Germinal center (tissue), 1 donor: ENCODE measurements around the gene LGALSL.

Experiments used
- DNase-seq: peaks from one replicate; pipeline ENCODE4 v3.0.0; 2012; ENCODE audit warnings: mixed read lengths, low spot score

LGALSL gene

DNA sequence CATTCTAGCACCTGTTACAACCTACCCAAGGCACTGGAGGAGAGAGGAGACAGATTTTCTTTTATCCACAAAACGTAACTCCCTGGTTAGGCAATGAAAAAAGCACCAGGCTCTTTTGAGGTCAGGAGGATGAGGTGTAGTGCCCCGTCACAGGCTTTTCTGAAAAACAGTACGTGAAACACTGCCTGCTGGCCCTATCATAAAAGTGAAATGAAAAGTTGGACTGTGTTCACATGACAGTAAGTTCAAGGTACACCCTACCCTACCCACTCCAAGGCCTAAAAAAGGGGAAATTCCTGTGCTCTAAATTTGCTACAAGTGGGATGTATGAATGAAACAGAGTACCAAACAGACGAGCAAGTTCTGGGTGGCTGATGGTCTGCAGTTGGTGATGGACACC is 17.6 kb downstream of the LGALSL start:
- DNase-seq, result no peak

DNA sequence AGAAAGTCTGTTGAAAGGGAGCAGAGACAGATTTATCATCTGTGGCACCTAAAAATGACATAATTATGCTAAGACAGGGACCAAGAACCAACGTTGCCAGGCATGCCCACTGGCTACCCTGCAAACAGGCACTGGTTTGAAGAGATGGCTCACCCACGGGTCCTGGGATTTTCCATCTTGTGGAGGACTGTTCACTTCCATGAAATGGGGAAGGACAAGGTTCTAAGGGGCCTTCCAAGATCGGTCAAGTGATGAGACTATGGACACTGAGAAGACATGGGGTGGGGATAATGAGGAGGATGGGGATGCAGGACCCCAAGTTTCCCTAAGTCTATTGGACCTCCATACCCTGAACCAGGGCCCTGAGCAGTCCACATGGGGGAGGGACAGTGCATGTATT is 18.9 kb downstream of the LGALSL start:
- DNase-seq, result no peak

DNA sequence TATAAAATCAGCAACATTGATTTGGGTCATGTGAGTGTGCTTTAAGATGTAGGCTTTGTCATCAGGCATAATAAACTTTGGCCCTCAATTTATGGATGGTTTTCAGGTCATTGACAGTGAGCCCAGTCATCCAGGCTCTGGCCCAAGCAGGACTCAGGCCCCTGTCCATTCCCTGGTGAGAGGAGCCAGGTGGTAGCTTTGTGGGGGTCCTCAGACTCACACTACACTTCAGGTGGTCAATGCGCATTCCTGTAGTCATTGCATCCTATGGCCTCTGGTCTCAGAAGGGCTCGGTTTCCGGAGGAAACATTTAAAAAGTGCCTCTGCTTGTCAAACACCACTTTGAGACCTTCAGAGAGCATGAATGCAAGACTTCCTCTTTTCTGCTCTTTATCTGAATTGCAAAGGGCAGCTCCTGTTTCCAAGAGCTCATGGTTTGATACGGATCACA is 20.2 kb downstream of the LGALSL start:
- DNase-seq, result peak; percentile 32

DNA sequence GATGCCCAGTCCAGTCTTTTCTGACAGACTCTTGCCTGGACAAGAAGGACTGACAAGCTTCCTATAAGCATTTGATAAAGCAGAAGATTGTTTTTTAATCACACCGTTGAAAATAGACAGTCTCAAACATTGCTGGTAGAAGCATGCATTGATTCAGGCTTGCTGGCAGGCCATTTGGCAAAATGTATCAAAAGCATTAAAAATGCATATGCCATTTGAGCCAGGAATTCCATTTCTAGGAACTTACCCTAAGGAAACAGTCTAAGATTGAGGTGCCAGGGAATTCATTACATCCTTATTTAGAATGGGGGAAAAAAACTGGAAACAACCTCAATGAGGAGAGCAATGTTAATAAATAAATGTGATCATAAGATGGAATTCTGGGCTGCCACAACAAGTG is 20.7 kb downstream of the LGALSL start:
- DNase-seq, result no peak

DNA sequence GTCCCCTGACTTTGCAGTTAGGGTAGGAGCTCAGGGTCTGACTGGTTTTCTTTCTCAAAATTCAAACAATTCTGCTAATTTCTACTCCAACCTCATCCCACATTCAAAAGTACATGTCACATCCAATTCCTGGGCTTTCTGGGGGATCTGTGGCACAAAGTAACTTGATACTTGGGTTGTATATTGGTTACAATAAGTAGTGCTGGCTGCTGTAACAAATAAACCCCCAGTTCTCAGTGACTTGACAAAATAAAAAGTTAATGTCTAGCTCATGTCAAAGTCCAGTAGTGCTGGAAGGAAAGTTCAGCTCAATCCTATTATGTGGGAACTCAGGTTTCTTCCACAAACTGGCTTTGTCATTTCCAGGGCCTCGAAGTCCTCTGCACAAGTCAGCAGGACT is 23.1 kb downstream of the LGALSL start:
- no peak for DNase-seq

DNA sequence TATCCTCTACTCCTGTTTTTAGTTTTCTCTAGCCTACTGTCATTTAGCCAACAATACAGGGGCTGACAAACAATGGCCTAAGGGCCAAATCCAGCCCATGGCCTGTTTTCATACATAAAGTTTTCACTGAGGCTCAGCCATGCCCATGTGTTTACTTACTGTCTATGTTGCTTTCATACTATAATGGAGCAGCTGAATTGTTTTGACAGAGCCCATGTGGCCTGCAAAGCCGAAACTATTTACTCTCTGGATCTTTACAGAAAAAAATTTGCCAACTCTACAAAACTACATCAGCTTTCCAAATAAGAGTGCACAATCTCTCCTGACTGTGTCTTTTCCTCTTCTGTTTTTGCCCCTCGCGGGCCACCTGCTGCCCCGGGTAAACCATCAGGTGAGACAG is 24.0 kb downstream of the LGALSL start:
- DNase-seq, result no peak

DNA sequence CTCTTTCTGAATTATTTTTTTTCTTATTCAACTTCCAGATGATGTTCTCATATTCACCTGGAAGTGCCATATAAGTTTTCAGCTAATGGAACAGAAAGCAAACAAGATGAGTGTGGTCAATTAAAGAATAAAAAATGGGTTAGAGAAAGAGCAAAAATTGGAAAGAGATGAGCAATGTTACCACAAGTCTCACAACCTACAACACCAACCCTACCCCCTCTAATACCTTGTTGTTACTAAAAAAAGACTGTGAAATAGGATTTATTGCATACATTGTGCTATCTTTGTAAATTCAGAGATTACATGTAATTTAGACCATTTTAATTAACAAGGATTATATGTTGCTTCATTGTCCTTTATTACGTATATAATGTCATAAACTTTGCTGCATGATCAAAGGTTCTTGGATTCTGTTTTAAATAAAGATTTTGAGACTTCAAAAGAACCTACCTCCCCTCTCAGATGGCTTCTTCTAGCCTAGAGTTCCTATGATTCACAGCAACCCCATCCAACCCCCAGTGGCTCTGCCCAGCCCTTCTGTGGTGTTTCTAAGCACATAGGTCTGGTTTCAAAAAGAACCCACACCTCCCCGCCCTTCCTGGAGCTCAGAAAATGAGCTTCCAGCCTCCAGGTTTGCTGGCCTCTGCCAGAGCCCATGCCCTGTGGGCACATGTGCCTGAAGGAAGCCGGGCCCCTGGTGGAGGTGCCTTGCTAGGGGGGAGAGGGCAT is 24.7 kb downstream of the LGALSL start:
- no peak for DNase-seq

DNA sequence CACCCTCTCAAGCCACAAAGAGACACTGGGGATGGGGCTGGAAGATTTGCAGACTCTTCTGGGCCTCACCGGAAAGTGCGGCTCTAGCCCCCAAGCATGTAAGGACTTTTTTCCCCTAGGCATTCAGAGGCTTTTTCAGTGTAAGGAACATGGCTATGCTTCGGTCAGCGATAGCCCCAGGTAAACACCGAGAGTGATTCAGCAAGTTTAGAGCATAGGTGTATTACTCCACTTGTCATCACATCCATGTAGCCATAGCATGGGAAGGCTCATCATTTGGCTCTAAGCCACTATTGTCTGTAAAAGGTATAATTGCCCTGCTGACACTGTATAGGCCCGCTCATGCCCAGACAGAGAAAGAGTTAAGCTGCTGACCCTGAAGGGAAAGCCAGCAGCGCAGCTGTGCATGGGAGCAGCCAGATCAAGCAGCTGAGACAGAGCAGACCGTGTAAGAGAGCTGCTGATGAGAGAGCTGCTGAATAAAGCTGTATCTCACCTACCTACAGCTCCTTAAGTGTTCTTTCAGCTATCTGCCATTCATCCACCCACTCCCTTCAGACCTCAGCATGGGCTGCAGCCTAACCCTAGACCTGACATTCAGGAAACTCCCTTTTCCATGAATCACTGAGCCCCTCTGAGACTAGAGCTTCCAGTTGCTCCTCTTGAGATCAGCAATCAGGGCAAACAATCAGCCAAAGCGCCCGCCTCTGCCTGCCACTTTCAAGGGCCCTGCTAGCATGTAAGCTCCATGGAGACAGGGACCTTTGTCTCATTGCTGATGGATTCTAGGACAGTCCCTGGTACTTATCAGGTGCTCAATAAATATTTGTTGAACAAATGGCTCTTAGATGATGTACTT is 25.5 kb downstream of the LGALSL start:
- no peak for DNase-seq

DNA sequence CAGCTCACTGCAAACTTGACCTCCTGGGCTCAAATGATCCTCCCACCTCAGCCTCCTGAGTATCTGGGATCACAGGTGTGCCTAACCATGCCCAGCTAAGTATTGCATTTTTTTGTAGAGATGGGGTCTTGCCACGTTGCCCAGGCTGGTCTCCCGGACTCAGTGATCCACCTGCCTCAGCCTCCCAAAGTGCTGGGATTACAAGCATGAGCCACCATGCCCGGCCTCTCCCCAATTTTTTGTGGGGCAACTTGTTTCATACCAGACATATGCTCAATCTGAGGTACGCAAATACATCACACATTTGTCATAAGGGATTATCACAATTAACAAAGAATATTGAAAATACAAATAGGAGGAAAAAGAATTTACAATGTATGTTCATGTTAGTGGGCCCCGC is 27.7 kb downstream of the LGALSL start:
- DNase-seq, result no peak

DNA sequence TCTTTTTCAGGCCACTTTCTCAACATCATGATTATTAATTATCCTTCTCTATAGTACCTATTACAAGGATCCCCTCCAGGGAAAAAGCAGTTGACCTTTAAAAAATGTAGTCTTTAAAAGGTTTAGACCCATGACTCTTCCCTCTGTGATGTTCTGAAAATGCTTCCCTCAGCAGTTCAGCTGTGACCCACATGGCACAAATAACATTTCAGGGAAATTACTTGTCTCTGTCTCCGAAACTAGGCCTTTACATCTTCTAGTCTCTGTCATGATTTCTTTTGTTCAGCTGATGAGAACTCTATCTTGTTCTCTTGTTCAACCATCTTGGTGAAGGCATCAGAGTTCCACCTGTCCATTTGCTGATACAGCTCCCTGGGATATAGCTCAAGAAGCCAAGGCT is 28.3 kb downstream of the LGALSL start:
- DNase-seq, result no peak

DNA sequence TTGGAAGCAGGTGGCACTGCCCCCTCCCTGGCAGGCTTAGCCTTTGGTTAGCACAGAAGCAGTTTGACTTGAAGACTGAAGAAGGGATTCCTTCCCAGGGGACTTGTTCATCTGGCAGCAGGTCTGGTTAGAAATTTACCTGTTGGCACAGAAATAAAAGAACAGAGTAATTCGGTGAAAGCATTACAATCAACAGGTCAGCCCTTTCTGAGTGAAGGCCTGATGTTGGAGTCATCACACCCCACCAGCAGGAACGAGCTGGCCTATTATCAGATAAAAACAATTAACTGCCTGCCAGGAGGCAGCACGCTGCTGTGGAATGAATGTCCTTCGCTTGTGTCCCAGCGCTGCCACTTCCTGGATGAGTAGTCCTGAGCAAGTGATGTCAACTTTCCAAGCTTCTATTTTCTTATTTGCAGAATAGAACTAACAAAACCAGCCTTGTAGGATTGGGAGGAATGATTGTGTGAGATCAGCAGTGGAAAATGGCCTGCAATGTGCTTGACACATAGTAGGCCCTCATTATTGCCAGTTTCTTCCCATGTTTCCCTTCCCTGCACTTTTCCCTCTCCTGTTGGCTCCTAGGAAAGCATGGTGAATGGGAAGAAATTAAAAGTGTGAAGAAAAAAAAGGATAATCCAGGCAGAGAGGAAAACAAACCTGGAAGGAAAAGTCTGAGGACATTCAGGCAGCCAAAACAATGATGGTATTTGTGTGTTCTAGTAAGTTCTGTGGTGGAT is 29.0 kb downstream of the LGALSL start:
- DNase-seq, result no peak

DNA sequence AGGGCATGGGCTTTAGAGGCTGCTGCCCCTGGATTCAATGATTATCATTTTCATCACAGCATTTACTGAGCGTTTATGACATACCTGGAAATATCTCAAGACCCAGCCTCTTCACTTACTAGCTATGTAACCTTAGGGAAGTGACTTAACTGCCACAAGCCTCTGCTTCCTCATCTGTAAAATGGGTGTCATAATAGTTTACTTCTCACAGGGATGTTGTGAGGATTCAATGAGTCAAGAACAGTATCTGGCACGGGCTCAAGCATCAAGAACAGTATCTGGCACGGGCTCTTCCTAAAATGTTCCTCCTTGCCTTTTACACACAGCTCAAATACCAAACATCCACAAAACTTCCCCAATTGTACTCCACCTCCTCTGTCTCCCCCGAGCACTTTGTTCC is 31.4 kb downstream of the LGALSL start:
- DNase-seq, result no peak

DNA sequence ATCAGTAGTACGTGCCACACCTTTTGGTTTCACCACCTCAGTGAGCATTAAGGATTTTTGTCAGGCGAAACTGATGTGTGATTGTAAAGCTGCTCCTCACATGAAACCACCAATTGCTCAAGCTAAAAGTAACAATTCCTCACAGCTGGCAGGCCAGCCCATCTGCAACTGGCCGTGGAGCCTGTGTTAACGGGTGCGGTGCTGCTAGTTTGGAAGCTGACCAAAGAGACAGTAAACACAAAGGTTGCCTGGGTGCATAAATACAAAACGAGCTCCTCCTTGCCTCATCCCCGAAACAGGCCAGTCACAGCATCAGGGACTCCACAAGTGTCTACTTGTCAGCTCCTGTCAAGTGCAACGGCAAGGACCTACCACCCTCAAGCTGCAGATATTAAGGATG is 32.0 kb downstream of the LGALSL start:
- no peak for DNase-seq

DNA sequence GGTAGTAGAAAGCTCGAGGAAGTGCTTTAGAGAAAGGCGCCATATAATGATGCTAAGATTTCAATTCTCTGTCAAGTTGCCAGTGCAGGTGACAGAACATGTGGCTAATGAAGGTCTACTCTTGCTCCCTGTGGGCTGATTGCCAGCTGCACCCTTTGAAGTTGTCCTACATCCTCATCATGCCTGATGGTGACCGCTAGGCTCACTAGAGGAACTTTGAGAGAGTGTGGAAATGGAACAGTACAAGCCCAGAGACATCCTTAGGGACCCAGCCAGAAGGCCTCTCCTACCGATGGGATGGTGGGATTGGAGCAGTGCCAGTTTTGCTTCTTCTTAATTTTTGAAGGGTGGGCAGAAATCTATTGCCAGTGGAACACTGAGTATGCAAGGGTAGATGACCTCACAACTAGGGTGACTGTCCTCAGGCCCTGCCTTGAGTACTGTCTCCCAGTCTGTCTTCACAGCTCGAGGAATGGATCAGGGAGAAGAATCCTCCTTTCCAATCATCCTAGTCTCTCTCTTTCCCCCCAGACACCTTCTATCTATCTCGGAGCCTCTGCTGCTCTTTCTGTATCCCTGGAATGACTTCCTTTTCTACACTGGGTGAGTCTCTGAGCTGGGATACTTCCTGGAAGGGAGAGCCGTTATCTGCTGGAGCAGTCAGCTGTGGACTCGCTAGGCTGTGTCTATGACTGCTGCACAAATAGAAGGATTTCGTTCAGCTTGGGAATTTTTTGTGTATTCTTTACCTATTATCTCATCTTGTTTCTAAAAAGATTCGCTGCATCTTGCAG is 33.5 kb downstream of the LGALSL start:
- DNase-seq, result no peak

DNA sequence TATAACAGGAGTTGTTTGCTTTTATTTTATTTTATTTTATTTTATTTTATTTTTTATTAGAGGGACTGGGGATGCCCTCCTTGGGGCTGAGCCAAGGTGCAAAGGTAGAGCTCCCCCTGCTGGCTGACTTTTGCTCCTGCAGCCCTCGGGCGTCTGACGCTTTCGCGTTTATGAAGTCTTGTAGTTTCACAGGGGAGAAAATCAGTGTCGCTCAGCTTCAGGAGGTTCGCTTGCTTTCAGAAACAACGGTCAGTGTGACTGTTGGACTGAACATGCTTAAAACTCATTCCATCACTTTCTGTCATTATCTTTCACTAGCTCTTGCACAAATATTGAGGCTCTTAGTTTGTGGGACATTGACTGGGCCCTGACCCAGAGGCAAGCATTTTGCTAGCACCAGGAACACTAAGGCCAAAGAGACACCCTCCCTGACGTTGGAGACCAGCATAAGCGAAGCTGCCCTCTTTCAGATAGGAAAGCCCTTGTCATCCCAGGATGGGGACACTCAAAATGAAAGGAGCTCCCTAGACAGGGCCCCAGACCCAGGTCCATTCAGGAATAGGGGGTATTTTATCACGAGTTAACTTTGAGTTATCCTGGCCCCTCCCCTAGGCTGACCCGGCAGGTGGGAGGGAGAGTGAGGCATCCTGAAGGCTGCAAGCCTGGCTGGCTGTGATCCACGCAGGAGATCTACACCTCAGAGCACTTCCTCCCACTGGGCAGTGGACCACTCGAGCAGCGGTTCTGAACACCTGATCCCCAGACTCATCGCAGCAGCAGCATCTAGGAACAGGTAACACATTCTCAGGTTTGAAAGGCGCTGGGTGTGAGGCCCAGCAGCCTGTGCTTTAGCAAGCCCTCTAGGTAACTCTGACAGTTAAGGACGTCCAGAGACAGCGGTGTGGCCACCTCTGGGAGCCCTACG is 34.4 kb downstream of the LGALSL start:
- peak; percentile 76 for DNase-seq

DNA sequence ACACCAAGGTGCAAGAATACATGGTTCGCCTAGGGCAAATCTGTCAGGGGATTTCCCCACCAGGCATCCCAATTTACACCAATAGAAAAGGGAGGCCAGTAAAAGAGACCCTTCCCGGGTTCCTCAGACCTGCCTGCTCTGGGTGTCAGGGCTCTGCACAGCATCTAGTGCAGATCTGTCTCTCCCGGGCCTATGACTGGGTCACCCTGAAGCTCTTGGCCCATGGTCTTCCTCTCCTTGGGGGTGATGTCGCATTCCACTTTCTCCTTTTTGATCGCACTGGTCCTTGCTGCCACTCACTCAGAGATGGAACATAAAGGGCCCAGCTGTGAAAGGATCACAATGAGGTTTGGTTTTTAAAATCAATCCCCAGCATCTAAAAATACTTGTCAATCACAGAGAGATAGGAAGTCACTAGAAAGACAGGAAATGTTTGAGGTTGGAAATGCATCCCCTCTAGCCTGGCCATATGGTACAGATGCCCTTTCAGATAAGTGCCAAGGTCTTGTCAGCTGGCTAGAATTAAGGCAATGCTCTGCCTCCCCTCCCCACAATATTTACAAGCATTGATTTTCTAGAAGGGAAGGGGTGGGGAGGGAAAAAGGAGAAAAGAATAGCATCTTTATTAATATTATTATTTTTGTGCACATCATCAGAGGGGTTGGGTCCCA is 35.3 kb downstream of the LGALSL start:
- DNase-seq, result no peak

DNA sequence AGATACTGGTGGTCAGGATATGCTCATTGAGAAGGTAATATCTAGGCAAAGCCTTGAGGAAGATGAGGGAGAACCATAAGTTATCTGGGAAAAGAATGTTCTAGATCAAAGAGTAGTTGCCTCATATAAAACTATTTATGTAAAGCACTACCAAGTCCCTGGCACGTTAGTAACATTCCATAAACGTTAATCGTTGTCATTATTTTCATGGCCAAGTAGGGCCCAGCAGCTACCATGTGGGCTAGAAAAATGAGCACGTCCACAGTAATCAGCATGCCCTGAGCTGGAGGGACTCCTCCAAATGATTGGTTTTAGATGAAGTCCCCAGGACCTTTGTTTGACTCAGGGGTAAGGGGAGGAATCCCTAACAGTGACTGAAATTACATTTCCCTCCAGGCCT is 37.5 kb downstream of the LGALSL start:
- DNase-seq, result no peak

DNA sequence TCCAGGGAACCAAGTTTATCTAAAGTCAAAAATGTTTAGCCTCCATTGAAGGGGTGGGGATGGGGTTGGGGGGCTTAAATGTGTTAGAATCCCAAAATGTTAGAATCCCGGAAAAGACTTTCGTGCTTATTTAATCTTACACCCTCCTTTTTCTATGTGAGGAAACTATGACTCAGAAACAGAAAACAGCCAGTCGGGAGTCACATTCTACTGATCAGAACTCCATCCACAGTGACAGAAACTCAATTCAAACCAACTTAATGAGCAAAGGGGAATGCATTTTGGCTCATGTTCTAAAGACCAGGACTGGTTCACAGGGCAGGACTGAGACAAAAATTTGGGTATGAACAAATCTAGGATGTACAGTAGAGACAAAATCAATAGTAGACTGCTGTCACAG is 38.3 kb downstream of the LGALSL start:
- DNase-seq, result no peak

DNA sequence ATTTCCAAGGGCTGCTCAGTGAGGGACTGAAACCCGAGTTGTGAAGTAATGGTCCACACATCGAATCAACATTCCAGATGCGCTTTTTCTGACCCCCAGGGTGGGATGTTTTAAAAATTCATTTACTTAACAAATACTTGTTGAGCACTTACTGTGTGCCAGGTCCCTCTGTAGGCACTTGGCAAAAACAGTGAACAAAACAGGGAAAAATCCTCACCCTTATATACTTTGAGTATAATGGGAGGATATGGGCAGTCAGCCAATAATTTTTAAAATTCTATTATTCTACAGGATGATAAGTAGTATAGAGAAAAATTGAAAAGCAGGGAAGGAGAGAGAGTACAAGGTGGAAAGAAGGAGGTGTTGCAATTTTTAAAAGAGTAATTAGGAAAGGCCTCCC is 38.9 kb downstream of the LGALSL start:
- DNase-seq, result no peak

DNA sequence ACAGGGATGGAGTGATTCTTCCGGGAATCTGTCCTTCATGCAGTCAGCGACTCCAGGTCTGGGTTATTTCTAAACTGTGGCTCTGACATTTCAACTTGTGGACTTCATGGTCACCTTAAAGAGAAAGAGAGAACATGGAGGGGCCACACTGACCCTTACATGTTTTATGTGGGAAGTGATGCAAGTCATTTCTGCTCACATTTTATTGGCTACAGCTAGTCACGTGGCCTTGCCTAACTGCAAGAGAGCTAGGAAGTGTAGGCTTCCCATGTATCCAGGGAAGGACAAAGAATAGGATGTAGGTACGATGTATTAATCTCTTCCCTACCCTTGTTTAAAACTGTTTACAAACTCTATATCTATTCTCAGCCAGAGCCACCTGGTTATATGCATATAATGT is 39.8 kb downstream of the LGALSL start:
- DNase-seq, result no peak
